Cardiac fibroblast (primary cell): ENCODE results near the gene PPP1R12A.
A peak's percentile ranks its signal among the peaks of the same experiment; 100 is the strongest.

Source experiments
- DNase-seq, 2 donors: peaks; one replicate each; pipeline versions ENCODE4 v3.0.0 to v3.0.0-alpha.2; 2010; ENCODE audit warnings: low read depth in 2 of 2
- H3K4me3 ChIP-seq, 2 donors: replicated peaks in 1 of 2; 1 replicate in 1 of 2; 2 replicates in 1 of 2; pipeline ENCODE4 v1.5.1; 2011; ENCODE audit warnings: low read depth in 2 of 2, low read length in 2 of 2, mild to moderate bottlenecking in 2 of 2, moderate library complexity in 1 of 2
- CTCF ChIP-seq: IDR thresholded peaks from one replicate; pipeline ENCODE4 v1.5.1; 2011; ENCODE audit warnings: low read depth, mild to moderate bottlenecking, low read length, inconsistent platforms

The PPP1R12A gene

GRCh38 chr12:79765157-79765556 lies 169.7 kb downstream of the PPP1R12A start:
- no peak for TF ChIP-seq CTCF
- no peak for DNase-seq

GRCh38 chr12:79764641-79765040 lies 170.3 kb downstream of the PPP1R12A start:
- H3K4me3 ChIP-seq = no peak overlapping the region
- no peak for DNase-seq
- TF ChIP-seq CTCF = no peak

More at GRCh38 chr12:79765157-79765556, 169.7 kb downstream of the PPP1R12A start:
- H3K4me3 ChIP-seq = no peak overlapping the region

GRCh38 chr12:79763766-79764452 lies 171.0 kb downstream of the PPP1R12A start:
- no peak overlapping the region for H3K4me3 ChIP-seq
- peak in 1 of 2 donors; percentile 35 for DNase-seq
- no peak for TF ChIP-seq CTCF

- no peak overlapping the region for H3K4me3 ChIP-seq
- DNase-seq = no peak
- no peak for TF ChIP-seq CTCF
Measured at GRCh38 chr12:79761341-79761740, 173.6 kb downstream of the PPP1R12A start.

- H3K4me3 ChIP-seq = no peak overlapping the region
- no peak for TF ChIP-seq CTCF
- no peak for DNase-seq
Measured at GRCh38 chr12:79747274-79747673, 187.6 kb downstream of the PPP1R12A start.

- TF ChIP-seq CTCF = peak; percentile 54
- peak; percentile 77 to 84 for DNase-seq
- no peak overlapping the region for H3K4me3 ChIP-seq
Measured at GRCh38 chr12:79737875-79738718, 196.8 kb downstream of the PPP1R12A start.
